Measurements from ENCODE around the gene TAF8.
A peak's percentile ranks its signal among the peaks of the same experiment; 100 is the strongest.

TAF8 gene

GRCh38 chr6:42100029-42100901 is 49.9 kb downstream of the TAF8 start:
- no peak for DNase-seq

- no peak for DNase-seq
These were observed 50.9 kb downstream of the TAF8 start for GRCh38 chr6:42101186-42101657.

GRCh38 chr6:42103216-42103615 is 52.9 kb downstream of the TAF8 start:
- DNase-seq, result no peak

- DNase-seq, result no peak
These were observed 53.4 kb downstream of the TAF8 start for GRCh38 chr6:42103753-42104094.

- DNase-seq, result peak; percentile 82
These were observed 53.9 kb downstream of the TAF8 start for GRCh38 chr6:42104095-42104803.

- no peak for DNase-seq
These were observed 54.4 kb downstream of the TAF8 start for GRCh38 chr6:42104804-42105125.

GRCh38 chr6:42105156-42105648 is 54.9 kb downstream of the TAF8 start:
- DNase-seq, result no peak

GRCh38 chr6:42105709-42106108 is 55.4 kb downstream of the TAF8 start:
- no peak for DNase-seq

- DNase-seq, result no peak
These were observed 56.0 kb downstream of the TAF8 start for GRCh38 chr6:42106112-42107023.

GRCh38 chr6:42108071-42108470 is 57.7 kb downstream of the TAF8 start:
- no peak for DNase-seq

GRCh38 chr6:42110683-42111082 is 60.4 kb downstream of the TAF8 start:
- no peak for DNase-seq

- DNase-seq, result no peak
These were observed 62.0 kb downstream of the TAF8 start for GRCh38 chr6:42112351-42112750.

GRCh38 chr6:42113936-42114636 is 63.8 kb downstream of the TAF8 start:
- DNase-seq, result no peak

- no peak for DNase-seq
These were observed 67.5 kb downstream of the TAF8 start for GRCh38 chr6:42117843-42118161.

GRCh38 chr6:42118162-42119001 is 68.1 kb downstream of the TAF8 start:
- DNase-seq, result no peak

- no peak for DNase-seq
These were observed 70.9 kb downstream of the TAF8 start for GRCh38 chr6:42120895-42121865.

- no peak for DNase-seq
These were observed 73.2 kb downstream of the TAF8 start for GRCh38 chr6:42123379-42124103.

GRCh38 chr6:42124223-42124836 is 74.0 kb downstream of the TAF8 start:
- no peak for DNase-seq

- DNase-seq, result no peak
These were observed 74.9 kb downstream of the TAF8 start for GRCh38 chr6:42125231-42125630.

Measured in CD4-positive, alpha-beta T cell treated with Interleukin-6 for 4 hours (primary cell).